Smooth muscle cell (in vitro differentiated cells): Measurements from ENCODE around the gene DDX1. TPM values are rescaled to one million over a fixed set of nuclear protein-coding genes. Genes with fewer than 3 reads are reported as not detected.

Source experiments
- DNase-seq: peaks from one replicate; lab custom pipeline; 2025; ENCODE audit not compliant: unreplicated experiment; lab: John Stamatoyannopoulos, UW
- H2AFZ ChIP-seq: fragments of 200-600 bp; sonication (generic); 2 replicates; pipeline ENCODE4 v1.6.0; 2016; ENCODE audit warnings: antibody characterized with exemption, low read depth, mild to moderate bottlenecking
- H3F3A ChIP-seq: fragments of 200-600 bp; sonication (generic); 2 replicates; pipeline ENCODE4 v1.6.0; 2017; ENCODE audit warnings: antibody characterized with exemption, low read depth
- H3K27ac ChIP-seq: fragments of 200-600 bp; sonication (generic); 2 replicates; pipeline ENCODE4 v1.5.1; 2016; ENCODE audit warnings: low read depth, mild to moderate bottlenecking
- H3K27me3 ChIP-seq: fragments of 200-600 bp; sonication (generic); 2 replicates; pipeline ENCODE4 v1.6.1; 2016; ENCODE audit warnings: low read depth, mild to moderate bottlenecking
- H3K36me3 ChIP-seq: fragments of 200-600 bp; sonication (generic); 2 replicates; pipeline ENCODE4 v1.5.1; 2016; ENCODE audit warnings: low read depth
- H3K4me1 ChIP-seq: fragments of 200-600 bp; sonication (generic); 2 replicates; pipeline ENCODE4 v1.5.1; 2016; ENCODE audit warnings: low read depth
- H3K4me2 ChIP-seq: fragments of 200-600 bp; sonication (generic); 2 replicates; pipeline ENCODE4 v1.6.0; 2016; ENCODE audit warnings: mild to moderate bottlenecking
- H3K4me3 ChIP-seq: fragments of 200-600 bp; sonication (generic); 2 replicates; pipeline ENCODE4 v1.5.1; 2016; ENCODE audit warnings: mild to moderate bottlenecking
- H3K79me2 ChIP-seq: fragments of 200-600 bp; sonication (generic); 2 replicates; pipeline ENCODE4 v1.6.0; 2016; ENCODE audit warnings: low read depth, mild to moderate bottlenecking
- H3K9ac ChIP-seq: fragments of 200-600 bp; sonication (generic); 2 replicates; pipeline ENCODE4 v1.6.0; 2016; ENCODE audit warnings: low read depth
- H3K9me3 ChIP-seq: fragments of 200-600 bp; sonication (generic); replicated peaks from 2 replicates; pipeline ENCODE4 v1.5.1; 2016; ENCODE audit warnings: low read depth
- H4K20me1 ChIP-seq: fragments of 200-600 bp; sonication (generic); 2 replicates; pipeline ENCODE4 v1.6.0; 2016; ENCODE audit warnings: low read depth
- CTCF ChIP-seq: fragments of 200-600 bp; sonication (generic); IDR thresholded peaks from 2 replicates; pipeline ENCODE4 v1.5.1; 2017; ENCODE audit warnings: borderline replicate concordance, mild to moderate bottlenecking, antibody characterized with exemption; ENCODE audit not compliant: insufficient read depth, poor library complexity, severe bottlenecking
- WGBS: methylation state at CpG from one replicate; pipeline ENCODE4 v1.1.7; 2016; ENCODE audit warnings: low lambda C conversion rate; 5-methylcytosine and 5-hydroxymethylcytosine counted together
- polyA plus RNA-seq: library from polyadenylated mRNA; unstranded; fragments of >200 nt; fragmentation: Nextera tagmentation; extraction: Ambion mirVana; gene quantifications from 2 replicates; pipeline ENCODE4 v1.2.1, GENCODE V29; 2016
- total RNA-seq: library from RNA; depleted of rRNA; stranded (reverse); fragments of >200 nt; gene quantifications from 2 replicates; pipeline ENCODE4 v1.2.3, GENCODE V29; 2014

The DDX1 gene
- total and polyA plus RNA-seq, 2 experiments from 2014 or later = 71.3 to 78.7 TPM

- H3K36me3 ChIP-seq = peaks cover 12% of the 10 kb centered on the region
- H3K4me3 ChIP-seq = no peak overlapping the region
- H3K27ac ChIP-seq = no peak overlapping the region
- H3K4me1 ChIP-seq = no peaks in the 10 kb centered on the region
- H3F3A ChIP-seq = peaks cover 43% of the 10 kb centered on the region
- peaks cover 2% of the 10 kb centered on the region for H3K9me3 ChIP-seq
- no peak overlapping the region for H3K4me2 ChIP-seq
- H3K27me3 ChIP-seq = no peaks in the 10 kb centered on the region
- H3K79me2 ChIP-seq = no peaks in the 10 kb centered on the region
- H3K9ac ChIP-seq = no peak overlapping the region
- no peaks in the 10 kb centered on the region for H4K20me1 ChIP-seq
- peak; percentile 97 for TF ChIP-seq CTCF
- 25% methylated on average over 6 of the region's 6 CpGs for WGBS
- H2AFZ ChIP-seq = no peak overlapping the region
- DNase-seq = peak; percentile 4
These were observed 45.5 kb downstream of the DDX1 start for GRCh38 chr2:15636972-15637785.

- Histone ChIP-seq H3K9ac (no peak overlapping the region), H3K4me3 (no peak overlapping the region), H2AFZ (no peak overlapping the region), H3K27me3 (no peaks in the 10 kb centered on the region), H3K9me3 (peaks cover 2% of the 10 kb centered on the region), H4K20me1 (no peaks in the 10 kb centered on the region), H3K4me2 (no peak overlapping the region), H3K27ac (no peak overlapping the region), H3K79me2 (no peaks in the 10 kb centered on the region), H3F3A (peaks cover 32% of the 10 kb centered on the region), H3K4me1 (peaks cover 9% of the 10 kb centered on the region), H3K36me3 (no peaks in the 10 kb centered on the region)
- no peak for DNase-seq
- no peak for TF ChIP-seq CTCF
These were observed 47.1 kb downstream of the DDX1 start for GRCh38 chr2:15638720-15639119.

GRCh38 chr2:15639323-15640251 lies 47.9 kb downstream of the DDX1 start:
- peaks cover 25% of the 10 kb centered on the region for H3F3A ChIP-seq
- H3K36me3 ChIP-seq = no peaks in the 10 kb centered on the region
- H3K9me3 ChIP-seq = peaks cover 2% of the 10 kb centered on the region
- H3K9ac ChIP-seq = no peak overlapping the region
- no peak overlapping the region for H3K4me2 ChIP-seq
- H3K4me1 ChIP-seq = peaks cover 9% of the 10 kb centered on the region
- WGBS = 88% methylated on average over 12 of the region's 12 CpGs
- no peaks in the 10 kb centered on the region for H4K20me1 ChIP-seq
- no peak overlapping the region for H2AFZ ChIP-seq
- TF ChIP-seq CTCF = no peak
- no peaks in the 10 kb centered on the region for H3K79me2 ChIP-seq
- DNase-seq = no peak
- no peak overlapping the region for H3K27ac ChIP-seq
- no peaks in the 10 kb centered on the region for H3K27me3 ChIP-seq
- no peak overlapping the region for H3K4me3 ChIP-seq
